B cell (primary cell): ENCODE results near the gene SLC24A3.

Experiments used
- CTCF ChIP-seq: fragments of 200-600 bp; IDR thresholded peaks from one replicate; pipeline ENCODE4 v1.8.0; 2022; ENCODE audit warnings: antibody characterized with exemption, mild to moderate bottlenecking
- EZH2 ChIP-seq: IDR thresholded peaks from 2 replicates; pipeline ENCODE4 v1.6.1; 2012; ENCODE audit warnings: borderline replicate concordance, low read depth, mild to moderate bottlenecking, moderate library complexity, low read length; ENCODE audit not compliant: insufficient read depth, poor library complexity, severe bottlenecking

DNA sequence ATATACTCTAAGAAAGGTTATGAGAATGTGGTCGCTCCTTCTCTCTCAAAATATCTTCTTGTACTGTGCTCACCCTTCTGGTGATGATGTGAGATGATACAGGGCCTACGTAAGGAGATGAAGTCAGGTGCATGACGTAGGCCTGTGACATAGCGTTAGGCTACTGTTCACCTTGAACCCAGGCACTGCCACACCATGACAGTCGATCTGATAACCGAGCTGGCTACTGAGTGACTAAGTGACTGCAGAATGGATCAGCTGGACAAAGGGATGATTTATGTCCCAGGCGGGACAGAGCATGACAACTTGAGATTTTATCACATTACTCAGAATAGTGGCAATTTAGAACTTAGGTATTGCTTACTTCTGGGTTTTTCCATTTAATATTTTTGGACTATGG, 11.2 kb downstream of the SLC24A3 start:
- TF ChIP-seq CTCF (no peak), EZH2 (no peak)
